ENCODE results near the gene KAT7.

The KAT7 gene

GRCh38 chr17:49842846-49843245 is 54.4 kb downstream of the KAT7 start:
- DNase-seq (ENCODE audit: low spot score): no peak

DNA sequence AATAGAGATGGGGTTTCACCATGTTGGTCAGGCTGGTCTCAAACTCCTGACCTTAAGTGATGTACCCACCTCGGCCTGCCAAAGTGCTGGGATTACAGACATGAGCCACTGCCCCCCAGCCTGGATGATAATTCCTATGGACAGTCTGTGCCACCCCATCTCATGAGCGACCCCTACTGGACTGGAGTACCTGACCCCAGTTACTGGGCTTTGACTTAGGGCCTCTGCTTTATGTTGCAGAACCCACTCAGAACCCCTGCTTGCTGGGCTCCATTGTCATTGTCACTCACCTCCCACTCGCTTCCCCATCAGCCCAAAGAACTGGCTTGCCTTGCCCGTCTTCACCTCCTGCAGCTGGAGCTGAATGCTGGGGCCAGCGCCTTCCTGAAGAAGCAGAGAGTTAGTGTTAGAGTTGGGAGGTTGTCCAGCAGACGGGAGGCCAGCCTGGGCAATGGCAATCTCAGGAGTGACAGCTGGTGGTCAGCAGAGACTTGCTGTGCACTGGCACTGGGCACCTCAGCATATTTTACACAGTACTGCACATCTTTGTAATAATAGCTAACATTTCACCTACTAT is 55.4 kb downstream of the KAT7 start:
- DNase-seq (ENCODE audit: low spot score): peak; percentile 14

- DNase-seq (ENCODE audit: low spot score): no peak
Measured at GRCh38 chr17:49845321-49845720, 56.8 kb downstream of the KAT7 start.

DNA sequence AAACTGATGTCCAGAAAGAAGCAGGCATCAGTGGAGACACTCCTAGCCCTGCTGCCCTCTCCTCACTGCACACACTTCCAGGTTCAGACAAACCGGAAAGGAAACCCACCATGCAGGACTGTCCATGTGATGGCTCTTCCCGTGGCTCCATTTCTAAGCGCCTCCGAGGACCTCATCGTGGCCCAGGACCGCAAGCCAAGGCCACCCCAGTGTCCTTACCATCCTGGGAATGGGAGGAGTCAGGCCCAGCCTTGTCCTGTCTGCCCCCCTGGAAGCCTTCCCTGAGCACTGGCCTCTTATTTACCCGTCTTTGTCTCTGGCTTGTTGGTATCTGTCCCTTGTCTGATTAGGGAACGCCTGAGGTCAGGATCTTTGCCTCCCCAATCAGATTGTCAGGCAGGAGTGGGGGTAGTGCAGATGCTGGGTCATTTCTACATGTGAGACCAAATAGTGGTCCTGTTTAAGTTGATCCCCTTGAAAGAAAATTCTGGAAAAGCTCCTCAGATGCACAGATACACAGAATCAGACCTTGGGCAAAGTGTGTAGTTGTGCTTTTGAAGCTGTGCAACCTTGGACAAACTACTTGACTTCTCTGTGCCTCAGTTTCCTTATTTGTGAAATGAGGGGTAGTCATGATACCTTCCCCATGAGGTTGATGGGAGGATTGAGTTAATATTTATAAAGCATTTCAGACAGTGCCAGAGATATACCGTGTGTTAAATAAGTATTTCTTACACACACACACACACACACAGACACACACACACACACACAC is 58.6 kb downstream of the KAT7 start:
- no peak for DNase-seq (ENCODE audit: low spot score)

DNA sequence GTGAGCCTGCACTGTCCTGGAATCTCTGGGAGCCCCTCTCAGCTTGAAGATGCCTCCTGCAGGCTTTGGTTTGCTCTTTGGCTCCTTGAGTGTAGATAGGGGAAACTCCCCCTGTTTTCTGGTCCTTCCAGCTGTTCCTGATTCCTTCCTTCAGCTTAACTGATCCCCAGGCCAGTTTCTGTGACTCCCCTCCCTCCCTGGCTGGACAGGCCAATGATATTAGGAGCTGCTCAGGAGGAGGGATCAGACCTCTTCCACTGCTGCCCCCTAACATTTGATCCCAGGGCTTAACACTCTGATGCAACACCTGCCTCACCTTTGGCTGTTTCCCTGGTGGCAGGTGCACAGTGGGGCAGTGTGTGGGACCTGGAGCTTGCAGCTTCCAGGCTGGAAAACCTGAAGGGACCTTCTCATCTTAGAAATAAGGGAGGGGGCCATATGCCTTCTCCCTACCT is 59.6 kb downstream of the KAT7 start, which contains the start of gene TAC4:
TAC4 (minus strand) TSS at position 51 of the 455 bp plus-strand sequence. CDS start 52 bp downstream, outside the sequence.
- DNase-seq (ENCODE audit: low spot score): no peak

- no peak for DNase-seq (ENCODE audit: low spot score)
Measured at GRCh38 chr17:49848739-49849138, 60.3 kb downstream of the KAT7 start.

GRCh38 chr17:49850218-49850610 is 61.7 kb downstream of the KAT7 start:
- no peak for DNase-seq (ENCODE audit: low spot score)

DNA sequence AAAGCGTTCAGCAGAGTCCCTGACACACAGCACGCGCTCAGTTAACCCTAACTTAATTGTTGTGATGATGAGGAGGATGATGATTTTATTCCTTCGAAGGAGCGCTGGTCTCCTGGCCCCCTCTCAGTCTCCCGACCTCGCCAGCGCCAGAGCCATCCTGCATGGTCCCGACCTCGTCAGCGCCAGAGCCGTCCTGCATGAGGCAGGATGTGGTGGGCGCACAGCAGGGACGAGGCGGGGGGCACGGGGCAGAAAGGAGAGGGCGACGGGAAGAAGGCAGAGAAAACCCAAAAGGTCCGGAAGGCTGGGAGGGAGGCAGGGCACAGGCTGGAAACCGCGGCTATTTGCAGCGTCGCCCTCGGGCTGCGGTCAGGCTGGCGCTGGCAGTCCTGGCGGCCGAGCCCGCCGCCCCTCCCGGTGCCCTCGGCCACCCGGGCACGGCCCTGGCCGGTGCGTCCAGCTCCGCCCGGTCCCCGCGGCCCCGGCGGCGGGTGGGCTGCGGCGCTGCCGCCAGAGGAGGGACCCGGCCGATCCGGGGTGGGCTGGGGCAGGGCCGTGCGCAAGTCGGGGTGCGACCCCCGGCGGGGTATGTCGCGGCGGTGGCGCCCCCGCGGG is 62.4 kb downstream of the KAT7 start:
- DNase-seq (ENCODE audit: low spot score): no peak

DNA sequence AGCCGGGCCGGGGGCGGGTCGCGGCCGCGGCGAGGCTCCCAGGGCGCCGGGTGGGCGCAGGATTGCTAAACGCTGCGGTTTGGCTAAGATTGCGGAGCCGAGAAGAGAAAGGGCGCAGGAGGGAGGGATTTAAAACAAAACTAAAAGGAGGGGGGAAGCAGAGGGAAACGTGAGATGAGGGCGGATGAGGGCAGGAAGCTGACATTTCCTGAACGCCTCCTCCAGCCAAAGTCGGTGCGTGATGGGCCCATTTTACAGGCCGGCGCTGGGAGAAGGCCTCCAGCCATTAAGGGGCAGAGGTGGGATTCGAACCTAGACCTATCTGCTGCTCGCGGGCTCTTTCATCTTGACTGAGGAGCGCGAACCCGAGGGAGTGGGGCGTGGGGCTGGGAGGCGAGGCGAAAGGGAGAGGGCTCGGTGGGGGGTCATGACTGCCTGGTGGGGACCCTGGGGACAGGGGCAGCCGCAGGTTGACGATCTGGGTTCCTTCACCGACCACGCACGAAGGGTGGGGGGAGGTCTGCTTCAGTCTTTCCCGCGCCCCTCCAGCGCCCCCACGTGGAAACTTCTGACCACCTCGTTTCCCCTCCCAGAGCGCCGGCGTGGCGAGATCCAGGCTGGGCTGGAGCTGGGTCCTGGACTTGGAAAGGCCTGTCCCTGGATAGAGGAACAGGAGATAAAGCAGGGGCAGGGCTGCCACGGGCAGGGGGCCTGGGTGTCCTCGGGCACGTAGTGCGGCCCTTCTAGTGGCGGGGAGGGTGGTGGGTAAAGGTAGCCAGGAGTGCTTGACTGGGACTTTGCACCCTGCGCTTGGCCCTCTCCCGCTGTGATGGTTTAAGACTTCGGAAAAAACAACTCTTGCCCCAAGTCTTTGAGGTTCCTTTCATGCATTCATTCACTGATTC is 63.2 kb downstream of the KAT7 start:
- DNase-seq (ENCODE audit: low spot score): peak; percentile 57

DNA sequence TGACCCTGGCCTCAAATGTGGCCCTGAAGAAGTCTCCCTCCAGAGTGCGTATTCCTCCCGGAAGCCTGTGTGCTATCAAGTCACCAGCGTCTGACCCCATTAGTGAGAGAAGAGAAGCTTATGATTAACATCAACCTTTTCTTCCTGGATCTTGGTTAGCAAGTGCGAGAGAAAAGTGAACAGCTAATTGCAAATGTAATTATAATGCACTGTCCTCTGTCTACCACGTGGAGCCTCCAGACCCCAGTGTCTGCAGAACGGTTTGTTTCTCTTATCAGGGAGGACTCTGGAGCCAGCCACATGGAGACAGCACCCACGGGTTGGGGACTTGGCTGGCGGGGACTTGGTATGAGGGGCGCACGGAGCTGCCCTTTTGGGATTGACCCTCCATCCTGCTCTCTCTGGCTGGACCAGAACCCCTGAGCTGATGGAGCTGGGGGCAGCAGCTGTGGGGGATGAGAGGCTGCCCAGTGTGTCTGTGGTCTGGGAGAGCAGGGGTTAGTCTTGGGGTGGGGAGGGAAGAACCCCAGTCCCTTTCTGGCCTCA is 65.1 kb downstream of the KAT7 start:
- no peak for DNase-seq (ENCODE audit: low spot score)

- no peak for DNase-seq (ENCODE audit: low spot score)
Measured at GRCh38 chr17:49854126-49854525, 65.6 kb downstream of the KAT7 start.

- DNase-seq (ENCODE audit: low spot score): no peak
Measured at GRCh38 chr17:49858796-49859195, 70.3 kb downstream of the KAT7 start.

GRCh38 chr17:49859991-49860953 is 71.8 kb downstream of the KAT7 start:
- DNase-seq (ENCODE audit: low spot score): no peak

DNA sequence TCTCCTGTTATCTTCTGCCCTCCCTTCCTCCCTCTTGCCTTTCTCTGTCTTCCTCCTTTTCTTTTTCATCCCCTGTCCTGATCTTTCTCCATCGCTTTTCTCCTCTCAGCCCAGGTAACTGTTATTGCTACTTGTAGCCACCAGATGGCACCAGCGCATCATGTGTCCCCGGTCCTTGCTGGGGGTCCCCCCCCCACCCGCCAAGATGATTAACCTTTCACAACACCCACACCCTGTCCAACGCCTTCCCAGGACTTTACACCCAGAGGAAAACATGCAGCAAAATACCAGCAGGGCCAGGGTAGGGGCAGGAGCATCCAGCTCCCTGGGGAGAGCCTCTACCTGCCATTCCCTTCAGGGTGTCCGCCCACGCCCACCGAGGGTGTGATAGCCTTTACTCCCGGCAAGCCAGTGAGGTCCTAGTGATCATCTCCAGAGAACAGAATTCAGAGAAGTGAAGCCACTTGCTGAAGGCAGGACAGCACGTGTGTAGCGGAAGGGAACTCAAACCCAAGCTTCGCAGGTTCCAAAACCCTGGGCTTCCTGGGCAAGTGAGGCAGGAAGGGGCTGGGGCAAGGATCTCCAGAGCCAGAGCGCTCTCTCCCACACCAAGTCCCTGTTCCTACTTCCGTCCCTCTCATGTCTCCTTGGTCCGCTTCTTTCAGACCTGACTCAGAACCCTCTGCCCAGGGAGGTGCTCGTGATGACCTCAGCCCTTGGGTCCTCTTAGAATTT is 72.8 kb downstream of the KAT7 start:
- DNase-seq (ENCODE audit: low spot score): peak; percentile 55

GRCh38 chr17:49862781-49863331 is 74.4 kb downstream of the KAT7 start:
- no peak for DNase-seq (ENCODE audit: low spot score)

GRCh38 chr17:49866019-49866380 is 77.5 kb downstream of the KAT7 start:
- DNase-seq (ENCODE audit: low spot score): no peak

DNA sequence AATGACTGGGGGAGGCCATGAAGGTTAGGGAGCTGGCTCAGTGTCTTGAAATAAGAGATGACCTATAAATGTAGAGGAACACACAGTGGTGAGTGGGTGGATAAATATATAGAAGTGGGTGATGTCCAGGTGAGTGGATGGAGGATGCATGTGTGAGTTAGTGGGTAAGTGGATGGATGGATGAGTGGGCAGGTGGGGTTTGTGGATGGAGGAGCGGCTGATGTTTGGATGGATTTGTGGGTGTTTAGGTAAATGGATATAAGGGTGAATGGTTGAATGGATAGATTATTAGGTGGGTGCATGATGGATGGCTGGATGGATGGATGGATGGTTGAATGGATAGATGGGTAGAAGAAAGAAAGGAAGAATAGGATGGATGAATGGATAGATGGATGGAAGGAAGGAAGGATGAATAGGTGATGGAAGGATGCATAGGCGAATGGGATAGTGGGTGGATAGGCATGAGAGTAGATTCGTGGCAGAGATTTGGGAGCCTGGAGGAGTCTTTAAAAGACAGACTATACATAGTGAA is 78.5 kb downstream of the KAT7 start:
- no peak for DNase-seq (ENCODE audit: low spot score)

- no peak for DNase-seq (ENCODE audit: low spot score)
Measured at GRCh38 chr17:49869038-49869374, 80.5 kb downstream of the KAT7 start.

GRCh38 chr17:49870298-49870697 is 81.8 kb downstream of the KAT7 start:
- DNase-seq (ENCODE audit: low spot score): no peak

- no peak for DNase-seq (ENCODE audit: low spot score)
Measured at GRCh38 chr17:49871211-49871610, 82.7 kb downstream of the KAT7 start.
